ENCODE results near the gene DCAF8. TPM values are rescaled to one million over a fixed set of nuclear protein-coding genes. Genes with fewer than 3 reads are reported as not detected.

The DCAF8 gene
- total and polyA plus RNA-seq, 2 donors (not counting 3 experiments of a cell fraction or from before 2014, with no cell fraction given) = 85.5 to 106 TPM

DNA sequence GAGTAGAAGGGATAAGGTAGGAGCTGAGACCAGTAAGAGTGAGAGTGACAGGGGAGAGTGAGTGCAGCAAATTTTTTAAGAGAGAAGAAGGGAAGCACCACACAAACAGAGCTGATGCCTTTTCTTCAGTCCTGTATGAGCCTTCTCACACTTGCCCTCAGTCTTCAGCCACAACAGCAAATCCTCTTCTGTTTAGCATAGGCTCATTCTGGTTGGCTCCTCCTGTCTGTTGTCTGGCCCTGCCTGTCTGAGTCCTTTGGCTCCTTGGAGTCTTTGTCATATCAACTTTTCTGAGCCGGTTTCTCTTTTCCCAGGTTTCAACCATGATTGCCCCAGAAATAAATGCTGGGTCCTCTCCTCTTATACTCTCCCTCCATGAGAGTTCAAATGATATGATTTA lies 84.7 kb downstream of the DCAF8 start:
- H3K9me1 ChIP-seq (replicated peaks; ENCODE audit: control insufficient read depth, extremely low read depth, insufficient read depth, low read length) = no peaks in the 10 kb centered on the region
- no peak overlapping the region for H3K4me3 ChIP-seq (replicated peaks in 1 of 3; ENCODE audit: insufficient read depth in 1 of 3, low read depth in 1 of 3, low read length in 3 of 3)
- H3K4me1 ChIP-seq (ENCODE audit: control insufficient read depth, extremely low read depth, insufficient read depth, low read length) = no peaks in the 10 kb centered on the region
- POLR2A ChIA-PET = no interaction called here
- H3K36me3 ChIP-seq (ENCODE audit: control insufficient read depth in 2 of 2, extremely low read depth in 1 of 2, insufficient read depth in 2 of 2, low read length in 2 of 2) = no peaks in the 10 kb centered on the region
- no peaks in the 10 kb centered on the region for H4K20me1 ChIP-seq (replicated peaks; ENCODE audit: control insufficient read depth, extremely low read depth, insufficient read depth, low read length)
- CTCF ChIA-PET = no interaction called here
- no peak overlapping the region for H3K27ac ChIP-seq (ENCODE audit: insufficient read depth, low read depth, low read length)
- intact Hi-C loops (cut with micrococcal nuclease) (no loop called here), dilution Hi-C loops (cut with MboI; ENCODE audit: extremely low pct_ligation_motif_present, low sequenced_read_pairs) (no loop called here)
- no peaks in the 10 kb centered on the region for H3K9me3 ChIP-seq (replicated peaks; ENCODE audit: control insufficient read depth, insufficient read depth, low read length)
- no peak overlapping the region for H2AFZ ChIP-seq (ENCODE audit: low read depth, low read length)
- TF ChIP-seq, protein P1, sequence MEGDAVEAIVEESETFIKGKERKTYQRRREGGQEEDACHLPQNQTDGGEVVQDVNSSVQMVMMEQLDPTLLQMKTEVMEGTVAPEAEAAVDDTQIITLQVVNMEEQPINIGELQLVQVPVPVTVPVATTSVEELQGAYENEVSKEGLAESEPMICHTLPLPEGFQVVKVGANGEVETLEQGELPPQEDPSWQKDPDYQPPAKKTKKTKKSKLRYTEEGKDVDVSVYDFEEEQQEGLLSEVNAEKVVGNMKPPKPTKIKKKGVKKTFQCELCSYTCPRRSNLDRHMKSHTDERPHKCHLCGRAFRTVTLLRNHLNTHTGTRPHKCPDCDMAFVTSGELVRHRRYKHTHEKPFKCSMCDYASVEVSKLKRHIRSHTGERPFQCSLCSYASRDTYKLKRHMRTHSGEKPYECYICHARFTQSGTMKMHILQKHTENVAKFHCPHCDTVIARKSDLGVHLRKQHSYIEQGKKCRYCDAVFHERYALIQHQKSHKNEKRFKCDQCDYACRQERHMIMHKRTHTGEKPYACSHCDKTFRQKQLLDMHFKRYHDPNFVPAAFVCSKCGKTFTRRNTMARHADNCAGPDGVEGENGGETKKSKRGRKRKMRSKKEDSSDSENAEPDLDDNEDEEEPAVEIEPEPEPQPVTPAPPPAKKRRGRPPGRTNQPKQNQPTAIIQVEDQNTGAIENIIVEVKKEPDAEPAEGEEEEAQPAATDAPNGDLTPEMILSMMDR (IDR thresholded peaks at IDR 0.05; ENCODE audit: extremely low read depth in 1 of 2, insufficient read depth in 1 of 2, low read depth in 1 of 2, low read length in 2 of 2) = no peak
- no peak for TF ChIP-seq FOS (IDR thresholded peaks at IDR 0.05; ENCODE audit: borderline replicate concordance, insufficient read depth, low read length)
- TF ChIP-seq, protein P2, sequence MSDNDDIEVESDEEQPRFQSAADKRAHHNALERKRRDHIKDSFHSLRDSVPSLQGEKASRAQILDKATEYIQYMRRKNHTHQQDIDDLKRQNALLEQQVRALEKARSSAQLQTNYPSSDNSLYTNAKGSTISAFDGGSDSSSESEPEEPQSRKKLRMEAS (IDR thresholded peaks at IDR 0.05; ENCODE audit: insufficient read depth, insufficient read length) = no peak
- H3K27me3 ChIP-seq (ENCODE audit: control insufficient read depth in 2 of 2, insufficient read depth in 2 of 2, low read length in 2 of 2) = peaks cover 12 to 18% of the 10 kb centered on the region in 2 experiments
- no TSS peak for BruUV-seq (replicated peaks)
- H3K4me2 ChIP-seq (ENCODE audit: insufficient read depth, low read length) = no peak overlapping the region
- no peak overlapping the region for H3K9ac ChIP-seq (replicated peaks; ENCODE audit: extremely low read depth, insufficient read depth, low read length)
- DNase-seq (ENCODE audit: low read depth, low spot score) (no peak), FAIRE-seq (no peak)
- H3K79me2 ChIP-seq (ENCODE audit: control insufficient read depth, insufficient read depth, low read length) = no peaks in the 10 kb centered on the region

DNA sequence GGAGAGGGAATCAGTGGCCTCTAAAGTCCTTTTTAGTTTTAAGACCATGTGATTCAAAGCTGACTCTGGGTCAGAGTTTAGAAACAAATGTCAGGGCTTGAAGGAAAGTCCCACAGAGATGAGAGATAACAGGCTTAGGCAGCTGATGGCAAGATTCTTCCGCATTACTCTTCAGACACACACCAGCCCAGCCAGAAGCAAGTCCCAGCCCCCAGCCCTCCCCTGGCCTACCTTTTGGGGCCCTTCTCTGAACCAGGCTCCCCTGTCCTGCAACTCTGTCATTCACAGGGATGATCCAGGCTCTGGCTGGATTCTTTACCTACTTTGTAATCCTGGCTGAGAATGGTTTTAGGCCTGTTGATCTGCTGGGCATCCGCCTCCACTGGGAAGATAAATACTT lies 85.1 kb downstream of the DCAF8 start:
- ChIA-PET CTCF (interaction anchor here (2.5 kb wide), 1 partner anchor 75 kb away, joined by 6 read pairs; no protein-coding TSS in a partner anchor), POLR2A (no interaction called here)
- Histone ChIP-seq H3K9ac (replicated peaks; ENCODE audit: extremely low read depth, insufficient read depth, low read length) (no peak overlapping the region), H3K4me2 (ENCODE audit: insufficient read depth, low read length) (no peak overlapping the region), H2AFZ (ENCODE audit: low read depth, low read length) (no peak overlapping the region), H3K27me3 (ENCODE audit: control insufficient read depth in 2 of 2, insufficient read depth in 2 of 2, low read length in 2 of 2) (peaks cover 12 to 18% of the 10 kb centered on the region in 2 experiments), H3K9me1 (replicated peaks; ENCODE audit: control insufficient read depth, extremely low read depth, insufficient read depth, low read length) (no peaks in the 10 kb centered on the region), H3K9me3 (replicated peaks; ENCODE audit: control insufficient read depth, insufficient read depth, low read length) (no peaks in the 10 kb centered on the region), H3K4me3 (replicated peaks in 1 of 3; ENCODE audit: insufficient read depth in 1 of 3, low read depth in 1 of 3, low read length in 3 of 3) (no peak overlapping the region), H3K27ac (ENCODE audit: insufficient read depth, low read depth, low read length) (no peak overlapping the region), H3K79me2 (ENCODE audit: control insufficient read depth, insufficient read depth, low read length) (no peaks in the 10 kb centered on the region), H4K20me1 (replicated peaks; ENCODE audit: control insufficient read depth, extremely low read depth, insufficient read depth, low read length) (no peaks in the 10 kb centered on the region), H3K36me3 (ENCODE audit: control insufficient read depth in 2 of 2, extremely low read depth in 1 of 2, insufficient read depth in 2 of 2, low read length in 2 of 2) (no peaks in the 10 kb centered on the region), H3K4me1 (ENCODE audit: control insufficient read depth, extremely low read depth, insufficient read depth, low read length) (no peaks in the 10 kb centered on the region)
- FAIRE-seq (no peak), DNase-seq (ENCODE audit: low read depth, low spot score) (no peak)
- intact Hi-C loops (cut with micrococcal nuclease) (no loop called here), dilution Hi-C loops (cut with MboI; ENCODE audit: extremely low pct_ligation_motif_present, low sequenced_read_pairs) (no loop called here)
- TF ChIP-seq, protein P1 (IDR thresholded peaks at IDR 0.05; ENCODE audit: extremely low read depth in 1 of 2, insufficient read depth in 1 of 2, low read depth in 1 of 2, low read length in 2 of 2) = no peak
- TF ChIP-seq GATA2 (IDR thresholded peaks at IDR 0.05; ENCODE audit: insufficient read depth, insufficient read length, low read depth, low read length) (no peak), JUN (IDR thresholded peaks at IDR 0.05; ENCODE audit: borderline replicate concordance, insufficient read depth, insufficient read length, low read depth) (no peak), POLR2AphosphoS5 (IDR thresholded peaks at IDR 0.05; ENCODE audit: insufficient read depth, low read depth, low read length) (no peak), EZH2 (IDR thresholded peaks at IDR 0.05; ENCODE audit: borderline replicate concordance, low read depth, low read length, severe bottlenecking) (no peak), MYC (IDR thresholded peaks at IDR 0.05; ENCODE audit: low read depth, low read length) (no peak), FOS (IDR thresholded peaks at IDR 0.05; ENCODE audit: borderline replicate concordance, insufficient read depth, low read length) (no peak), POLR2A (IDR thresholded peaks at IDR 0.05; ENCODE audit: low read depth, low read length) (no peak)
- TF ChIP-seq, protein P2 (IDR thresholded peaks at IDR 0.05; ENCODE audit: insufficient read depth, insufficient read length) = no peak
- BruUV-seq (replicated peaks) = no TSS peak

Measured in endothelial cell of umbilical vein (primary cell).